Lung (tissue), 13 donors: Measurements from ENCODE around the gene ULK2. TPM values are rescaled to one million over a fixed set of nuclear protein-coding genes. Genes with fewer than 3 reads are reported as not detected.

Experiments used
- ATAC-seq: fragments of 200-7000 bp; cut with Tn5 transposase; one replicate; pipeline ENCODE4 v1.9.1; 2020; ENCODE audit warnings: moderate number of reproducible peaks; ENCODE audit not compliant: insufficient read depth, low FRiP score
- DNase-seq, 3 donors: peaks; one replicate each; pipeline ENCODE4 v3.0.0-alpha.2; 2013 to 2017
- H3K27ac ChIP-seq, 2 donors: one replicate each; pipeline ENCODE4 v1.5.1; 2013; ENCODE audit warnings: mild to moderate bottlenecking in 2 of 2, moderate library complexity in 2 of 2, control low read depth in 1 of 2, inconsistent platforms in 1 of 2, low read depth in 1 of 2, low read length in 1 of 2
- H3K27me3 ChIP-seq, 3 donors: one replicate each; pipeline ENCODE4 v1.5.1; 2013; ENCODE audit warnings: low read length in 2 of 3; ENCODE audit not compliant: control insufficient read depth in 3 of 3, insufficient read depth in 3 of 3
- H3K36me3 ChIP-seq, 4 donors: one replicate each; pipeline ENCODE4 v1.5.1; 2013; ENCODE audit warnings: low read length in 4 of 4, mild to moderate bottlenecking in 1 of 4, moderate library complexity in 1 of 4; ENCODE audit not compliant: control insufficient read depth in 4 of 4, insufficient read depth in 4 of 4
- H3K4me1 ChIP-seq, 5 donors: one replicate each; pipeline ENCODE4 v1.5.1; 2013; ENCODE audit warnings: low read length in 5 of 5, mild to moderate bottlenecking in 2 of 5, moderate library complexity in 1 of 5; ENCODE audit not compliant: control insufficient read depth in 5 of 5, insufficient read depth in 5 of 5
- H3K4me3 ChIP-seq: one replicate; pipeline ENCODE4 v1.5.1; 2013; ENCODE audit warnings: mild to moderate bottlenecking, control low read depth, moderate library complexity
- H3K9ac ChIP-seq, 2 donors: one replicate each; pipeline ENCODE4 v1.5.1; 2013; ENCODE audit warnings: low read length in 2 of 2, control low read depth in 1 of 2; ENCODE audit not compliant: insufficient read depth in 1 of 2
- H3K9me3 ChIP-seq, 4 donors: one replicate each; pipeline ENCODE4 v1.5.1; 2013; ENCODE audit warnings: low read length in 3 of 4, mild to moderate bottlenecking in 1 of 4, moderate library complexity in 1 of 4; ENCODE audit not compliant: control insufficient read depth in 4 of 4, insufficient read depth in 3 of 4
- CTCF ChIP-seq: IDR thresholded peaks from 2 replicates; pipeline ENCODE4 v1.5.1; 2012; ENCODE audit warnings: mild to moderate bottlenecking; ENCODE audit errors: control extremely low read depth, extremely low read depth
- WGBS, 2 donors: extraction: QIAGEN DNeasy Blood & Tissue Kit; methylation state at CpG; one replicate each; pipeline ENCODE4 v1.1.7; 2013; 5-methylcytosine and 5-hydroxymethylcytosine counted together
- polyA plus RNA-seq, 2 donors: library from polyadenylated mRNA; stranded (reverse); fragments of 200-250 nt; gene quantifications; one replicate each; pipeline ENCODE4 v1.2.1, GENCODE V29; 2013
- small RNA-seq: library from RNA; depleted of rRNA; stranded (forward); fragments of <200 nt; gene quantifications from one replicate; pipeline ENCODE3, GENCODE V24; 2014; ENCODE audit warnings: low replicate concordance
- total RNA-seq, 2 donors: library from RNA; depleted of rRNA in 1 of 2; stranded (reverse); fragments of >200 nt in 1 of 2; gene quantifications; one replicate each; pipeline ENCODE4 v1.2.1, GENCODE V29; 2014 to 2021
- donor health status: control.
- donor health status: control.
- donor health status: Bipolar disorder and iron deficiency.
- donor health status: healthy.
- donor health status: DM: yes; HTN: yes; CAD: no.

Gene ULK2
- total and polyA plus RNA-seq, 4 donors = 5.8 to 61.4 (median 16.5) TPM

DNA sequence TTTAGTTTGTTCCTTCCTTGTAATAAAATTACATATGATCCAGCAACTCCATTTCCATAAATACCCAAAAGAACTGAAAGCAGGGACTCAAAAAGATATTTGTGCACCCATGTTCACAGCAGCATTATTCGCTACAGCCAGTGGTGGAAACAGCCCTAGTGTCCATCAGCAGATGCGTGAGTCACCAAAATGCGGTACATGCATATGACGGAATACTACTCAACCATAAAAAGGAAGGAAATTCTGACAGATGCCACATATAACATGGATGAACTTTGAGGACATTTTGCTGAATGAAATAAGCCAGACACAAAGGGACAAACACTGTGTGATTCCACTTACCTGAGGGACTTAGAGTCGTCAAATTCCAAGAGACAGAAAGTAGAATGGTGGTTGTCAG is 142.2 kb downstream of the ULK2 start:
- no peak for ATAC-seq
- H3K36me3 ChIP-seq = no peaks in the 10 kb centered on the region
- 75 to 87% methylated on average over 5 of the region's 5 CpGs for WGBS, 2 donors
- no peaks in the 10 kb centered on the region for H3K9me3 ChIP-seq
- H3K4me3 ChIP-seq = no peak overlapping the region
- H3K9ac ChIP-seq = no peak overlapping the region
- no peak for DNase-seq
- no peak for TF ChIP-seq CTCF
- H3K27me3 ChIP-seq = no peaks in the 10 kb centered on the region
- H3K27ac ChIP-seq = peak overlapping the region in 1 of 2 donors; percentile 28
- peaks cover 9 to 26% (median 21%) of the 10 kb centered on the region in 5 donors for H3K4me1 ChIP-seq

DNA sequence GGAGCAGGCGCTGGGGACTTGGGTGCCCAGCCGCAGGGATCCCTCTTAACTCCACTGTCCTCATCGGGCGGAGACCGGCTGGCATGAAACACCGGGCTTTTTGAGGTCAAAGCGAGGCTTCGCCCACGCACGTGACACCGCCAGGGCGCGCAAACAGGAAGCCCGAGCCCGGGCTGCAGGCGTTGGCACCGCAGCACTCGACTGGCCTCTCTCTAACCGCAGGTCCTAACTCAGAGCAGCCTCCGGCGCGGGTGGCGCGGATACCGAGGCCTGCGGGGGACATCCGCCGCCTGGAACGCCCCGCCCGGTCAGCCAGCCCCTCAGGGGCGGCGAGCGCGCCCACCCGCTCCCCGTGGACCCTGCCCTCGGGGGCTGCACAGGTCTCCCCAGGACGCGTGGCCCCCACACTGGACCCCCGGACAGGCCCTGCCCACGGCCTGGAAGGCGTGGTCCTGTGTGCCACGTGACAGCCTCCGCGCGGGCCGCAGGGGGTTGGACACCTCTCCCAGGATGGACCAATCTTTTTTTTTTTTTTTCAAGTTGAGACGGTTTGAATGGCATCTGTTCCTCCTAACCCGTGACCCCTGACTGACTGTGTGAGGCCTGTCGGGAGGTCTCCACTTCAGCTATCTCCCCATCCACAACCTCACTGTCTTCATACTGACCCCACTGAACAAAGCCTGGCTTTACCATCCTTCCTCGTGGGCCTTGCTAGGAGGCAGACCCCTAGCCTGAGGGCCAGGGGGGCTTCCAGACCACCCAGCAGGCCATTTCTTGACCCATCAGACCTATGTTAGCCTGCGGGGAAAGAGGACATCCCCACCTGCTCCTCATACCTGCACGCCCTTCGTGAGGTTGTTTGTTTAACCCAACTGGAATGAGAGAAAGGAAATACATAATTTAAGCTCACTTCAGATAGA is 143.0 kb downstream of the ULK2 start:
- Histone ChIP-seq H3K9me3 (no peaks in the 10 kb centered on the region), H3K9ac (no peak overlapping the region), H3K27me3 (no peaks in the 10 kb centered on the region), H3K27ac (peak overlapping the region in 1 of 2 donors; percentile 64), H3K4me1 (peaks cover 9 to 29% (median 24%) of the 10 kb centered on the region in 5 donors), H3K36me3 (no peaks in the 10 kb centered on the region), H3K4me3 (no peak overlapping the region)
- 31 to 38% methylated on average over 40 to 55 of the region's 55 CpGs for WGBS, 2 donors
- TF ChIP-seq CTCF = no peak
- peak in 2 of 3 donors; percentile 33 to 48 for DNase-seq
- peak; percentile 36 for ATAC-seq

DNA sequence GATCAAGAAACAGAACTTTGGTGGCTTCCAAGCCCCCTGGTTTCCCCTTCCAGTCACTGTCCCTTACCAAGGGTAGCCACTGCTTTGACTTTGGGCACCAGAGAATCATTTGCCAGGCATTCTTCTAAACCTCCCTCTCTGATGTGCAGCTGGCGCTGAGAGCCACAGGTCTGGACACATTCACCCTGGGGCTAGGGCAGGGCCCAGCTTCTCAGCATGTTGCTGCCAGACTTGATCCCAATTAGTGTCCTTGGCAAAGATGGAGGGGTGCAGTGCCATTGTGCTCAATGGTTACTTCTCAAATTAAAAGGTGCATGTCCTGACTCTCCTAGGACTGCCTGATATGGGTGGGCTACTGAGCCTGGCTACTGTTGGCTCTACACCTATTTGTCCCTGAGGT is 143.8 kb downstream of the ULK2 start:
- Histone ChIP-seq H3K27ac (no peak overlapping the region), H3K36me3 (no peaks in the 10 kb centered on the region), H3K27me3 (no peaks in the 10 kb centered on the region), H3K9me3 (no peaks in the 10 kb centered on the region), H3K9ac (no peak overlapping the region), H3K4me1 (peaks cover 9 to 25% (median 22%) of the 10 kb centered on the region in 5 donors), H3K4me3 (no peak overlapping the region)
- no peak for DNase-seq
- TF ChIP-seq CTCF = no peak
- 96 to 97% methylated on average over 1 of the region's 1 CpG for WGBS, 2 donors
- ATAC-seq = no peak

Small RNAs within 50 kb of the gene (small RNA-seq; reads per million reads assigned to genes)
- gene AC015726.2 = not detected

Other genes starting within 250 kb of the ULK2 start
- 100 to 1,000 TPM in 1 of 2 donors, 10 to 100 TPM in 1; 99.2 to 107 TPM for gene ALDH3A2, start 219.2 kb downstream of the ULK2 start, total RNA-seq
- gene ALDH3A2, start 219.2 kb downstream of the ULK2 start, polyA plus RNA-seq = 10 to 100 TPM; 50.7 to 59.4 TPM
- under 1 TPM in 1 of 2 donors, not detected in 1; 0.18 TPM for gene SLC47A2, start 151.4 kb downstream of the ULK2 start, total RNA-seq
- gene SLC47A2, start 151.4 kb downstream of the ULK2 start, polyA plus RNA-seq = under 1 TPM; 0.02 to 0.06 TPM
- gene ALDH3A1, start 119.6 kb downstream of the ULK2 start, total RNA-seq = 1 to 10 TPM; 1.5 to 5.6 TPM
- gene ALDH3A1, start 119.6 kb downstream of the ULK2 start, polyA plus RNA-seq = 10 to 100 TPM; 21.6 to 44.2 TPM
- 10 to 100 TPM; 38.1 to 49.8 TPM for gene AKAP10, start 109.9 kb upstream of the ULK2 start, total RNA-seq
- 10 to 100 TPM in 1 of 2 donors, 1 to 10 TPM in 1; 5.8 to 11.7 TPM for gene AKAP10, start 109.9 kb upstream of the ULK2 start, polyA plus RNA-seq
- gene SPECC1, start 141.4 kb upstream of the ULK2 start, total RNA-seq = 10 to 100 TPM; 19.3 to 27.1 TPM
- 10 to 100 TPM in 1 of 2 donors, 1 to 10 TPM in 1; 8.8 to 10.2 TPM for gene SPECC1, start 141.4 kb upstream of the ULK2 start, polyA plus RNA-seq